Natural killer cell (primary cell): ENCODE results near the gene TNNT2. TPM values are rescaled to one million over a fixed set of nuclear protein-coding genes. Genes with fewer than 3 reads are reported as not detected.

Experiments used
- ATAC-seq, 3 donors: fragments of 150-1000 bp in 2 of 3; fragments of 200-7000 bp in 1 of 3; cut with Tn5 transposase; 1 replicate in 1 of 3; 2 replicates in 2 of 3; pipeline ENCODE4 v1.10.0; 2021; ENCODE audit warnings: mild to moderate bottlenecking in 2 of 3, moderate library complexity in 2 of 3
- DNase-seq, 2 donors: peaks; one replicate each; pipeline versions ENCODE4 v3.0.0 to v3.0.0-alpha.2; 2013 to 2021; ENCODE audit warnings: mixed read lengths in 1 of 2
- H3K27ac ChIP-seq: one replicate; pipeline ENCODE4 v1.5.1; 2013; ENCODE audit warnings: mild to moderate bottlenecking, low read length
- H3K27me3 ChIP-seq: one replicate; pipeline ENCODE4 v1.6.1; 2013; ENCODE audit warnings: low read length; ENCODE audit not compliant: control insufficient read depth, insufficient read depth
- H3K36me3 ChIP-seq: one replicate; pipeline ENCODE4 v1.6.1; 2013; ENCODE audit warnings: low read length; ENCODE audit not compliant: control insufficient read depth, insufficient read depth
- H3K4me1 ChIP-seq: one replicate; pipeline ENCODE4 v1.6.1; 2013; ENCODE audit warnings: low read length; ENCODE audit not compliant: control insufficient read depth, insufficient read depth
- H3K4me3 ChIP-seq: one replicate; pipeline ENCODE4 v1.5.1; 2013; ENCODE audit warnings: low read length
- H3K9me3 ChIP-seq: one replicate; pipeline ENCODE4 v1.6.1; 2013; ENCODE audit warnings: low read length; ENCODE audit not compliant: control insufficient read depth, insufficient read depth
- H3K27ac Mint-ChIP-seq, 2 donors: one replicate each; pipeline ENCODE4 v1.8.0; 2022; ENCODE audit warnings: mild to moderate bottlenecking in 2 of 2, mixed read lengths in 2 of 2, moderate library complexity in 1 of 2
- H3K27me3 Mint-ChIP-seq, 2 donors: one replicate each; pipeline ENCODE4 v1.8.0; 2022; ENCODE audit warnings: low read depth in 2 of 2, mixed read lengths in 2 of 2
- H3K36me3 Mint-ChIP-seq: one replicate; pipeline ENCODE4 v1.8.0; 2022; ENCODE audit warnings: mixed read lengths
- H3K4me1 Mint-ChIP-seq, 2 donors: one replicate each; pipeline ENCODE4 v1.8.0; 2022; ENCODE audit warnings: mixed read lengths in 2 of 2
- H3K4me3 Mint-ChIP-seq: one replicate; pipeline ENCODE4 v1.8.0; 2022; ENCODE audit warnings: mild to moderate bottlenecking, moderate library complexity, mixed read lengths
- H3K9me3 Mint-ChIP-seq, 2 donors: one replicate each; pipeline ENCODE4 v1.8.0; 2022; ENCODE audit warnings: mixed read lengths in 2 of 2
- WGBS: methylation state at CpG from one replicate; pipeline ENCODE4 v1.1.7; 2013; ENCODE audit warnings: missing lambda C conversion rate; ENCODE audit not compliant: insufficient coverage; 5-methylcytosine and 5-hydroxymethylcytosine counted together
- intact Hi-C: fragments of 100-400 bp; cut with micrococcal nuclease; formaldehyde crosslinking; loops from one replicate; pipeline ENCODE4 v1.14.2; 2022
- total RNA-seq, 4 donors: library from RNA; stranded (reverse); fragments of 120-200 nt in 1 of 4; gene quantifications; one replicate each; pipeline versions ENCODE4 v1.2.3 to v1.2.4, GENCODE V29; 2013 to 2022
- TF ChIP-seq, protein P1 (sequence below): fragments of 200-600 bp; IDR thresholded peaks from one replicate; pipeline ENCODE4 v1.8.0; 2022; ENCODE audit warnings: antibody characterized with exemption

Gene TNNT2
- total RNA-seq: not detected
- not detected for total RNA-seq (2013)

DNA sequence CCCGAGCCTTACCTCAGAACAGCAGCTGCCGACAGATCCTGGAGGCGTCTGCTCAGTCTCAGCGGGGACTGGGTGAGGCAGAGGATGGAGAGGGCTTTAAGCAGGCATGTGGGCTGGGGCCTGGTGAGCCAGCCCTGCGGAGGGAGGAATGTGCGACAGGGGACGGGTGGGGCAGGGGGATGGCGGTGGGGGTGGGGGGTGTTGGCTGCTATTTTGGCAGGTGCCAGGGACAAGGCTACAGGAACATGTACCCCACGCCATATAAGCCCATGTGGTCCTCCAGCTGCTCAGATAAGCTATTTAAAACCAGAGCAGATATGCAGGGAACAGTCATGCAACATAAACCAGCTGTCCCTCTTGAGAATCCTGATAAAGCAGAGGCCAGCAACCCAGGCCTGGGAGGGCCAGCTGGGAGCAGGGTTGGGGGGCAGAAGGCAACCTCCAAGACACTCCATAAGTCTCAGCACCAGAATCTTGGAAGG lies at the start of gene TNNT2:
TSS of gene TNNT2 (minus strand) at position 70 of the 482 bp plus-strand sequence. CDS start 4,426 bp downstream, outside the sequence.
- no peaks in the 10 kb centered on the region for H3K9me3 ChIP-seq
- DNase-seq (no peak), ATAC-seq (no peak)
- H3K36me3 ChIP-seq: no peaks in the 10 kb centered on the region
- TF ChIP-seq, protein P1, sequence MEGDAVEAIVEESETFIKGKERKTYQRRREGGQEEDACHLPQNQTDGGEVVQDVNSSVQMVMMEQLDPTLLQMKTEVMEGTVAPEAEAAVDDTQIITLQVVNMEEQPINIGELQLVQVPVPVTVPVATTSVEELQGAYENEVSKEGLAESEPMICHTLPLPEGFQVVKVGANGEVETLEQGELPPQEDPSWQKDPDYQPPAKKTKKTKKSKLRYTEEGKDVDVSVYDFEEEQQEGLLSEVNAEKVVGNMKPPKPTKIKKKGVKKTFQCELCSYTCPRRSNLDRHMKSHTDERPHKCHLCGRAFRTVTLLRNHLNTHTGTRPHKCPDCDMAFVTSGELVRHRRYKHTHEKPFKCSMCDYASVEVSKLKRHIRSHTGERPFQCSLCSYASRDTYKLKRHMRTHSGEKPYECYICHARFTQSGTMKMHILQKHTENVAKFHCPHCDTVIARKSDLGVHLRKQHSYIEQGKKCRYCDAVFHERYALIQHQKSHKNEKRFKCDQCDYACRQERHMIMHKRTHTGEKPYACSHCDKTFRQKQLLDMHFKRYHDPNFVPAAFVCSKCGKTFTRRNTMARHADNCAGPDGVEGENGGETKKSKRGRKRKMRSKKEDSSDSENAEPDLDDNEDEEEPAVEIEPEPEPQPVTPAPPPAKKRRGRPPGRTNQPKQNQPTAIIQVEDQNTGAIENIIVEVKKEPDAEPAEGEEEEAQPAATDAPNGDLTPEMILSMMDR: no peak
- no peak within 1 kb of the TSS for H3K4me3 ChIP-seq
- no peak within 1 kb of the TSS for H3K27ac ChIP-seq
- intact Hi-C loops: no loop called here
- peaks cover 2% of the 10 kb centered on the region for H3K27me3 ChIP-seq
- no peak within 1 kb of the TSS for H3K4me3 Mint-ChIP-seq
- no peaks in the 10 kb centered on the region for H3K36me3 Mint-ChIP-seq
- no peaks in the 10 kb centered on the region for H3K9me3 Mint-ChIP-seq
- H3K27ac Mint-ChIP-seq: no peak within 1 kb of the TSS
- peaks cover 0 to 8% of the 10 kb centered on the region in 2 donors for H3K27me3 Mint-ChIP-seq
- WGBS: 86% methylated on average over 7 of the region's 9 CpGs
- no peaks in the 10 kb centered on the region for H3K4me1 ChIP-seq
- no peaks in the 10 kb centered on the region for H3K4me1 Mint-ChIP-seq

GRCh38 chr1:201426479-201427310 lies 49.2 kb upstream of the TNNT2 start:
- DNase-seq: no peak
- Mint-ChIP-seq H3K27ac (no peak overlapping the region), H3K27me3 (peaks cover 13 to 15% of the 10 kb centered on the region in 2 donors), H3K36me3 (no peaks in the 10 kb centered on the region), H3K4me1 (peaks cover 4 to 22% of the 10 kb centered on the region in 2 donors), H3K4me3 (no peak overlapping the region), H3K9me3 (no peaks in the 10 kb centered on the region)
- no peaks in the 10 kb centered on the region for H3K27me3 ChIP-seq
- 28% methylated on average over 12 of the region's 15 CpGs for WGBS
- no peak overlapping the region for H3K4me3 ChIP-seq
- peaks cover 17% of the 10 kb centered on the region for H3K4me1 ChIP-seq
- H3K27ac ChIP-seq: no peak overlapping the region
- intact Hi-C loops: no loop called here
- ATAC-seq: peak in 2 of 3 donors; percentile 72
- H3K9me3 ChIP-seq: no peaks in the 10 kb centered on the region
- TF ChIP-seq, protein P1: no peak
- H3K36me3 ChIP-seq: no peaks in the 10 kb centered on the region

DNA sequence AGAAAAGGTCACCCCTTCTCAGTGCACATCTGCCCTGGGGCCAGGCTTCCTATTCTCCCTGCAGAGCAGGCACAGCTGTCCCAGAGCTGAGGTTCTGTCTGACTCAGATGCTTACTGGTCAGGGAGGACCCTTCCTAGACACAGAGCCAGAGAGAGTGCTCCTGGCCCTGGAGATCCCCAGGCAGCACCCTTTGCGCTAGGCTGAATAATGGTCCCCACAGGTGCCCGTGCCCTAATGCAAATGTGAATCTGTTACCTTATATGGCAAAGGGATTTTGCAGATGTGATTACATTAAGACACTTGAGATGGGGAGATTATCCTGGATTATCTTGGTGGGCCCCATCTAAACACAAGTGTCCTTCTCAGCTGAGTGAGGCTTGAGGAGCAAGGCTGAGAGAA lies 46.7 kb upstream of the TNNT2 start:
- Histone ChIP-seq H3K27me3 (no peaks in the 10 kb centered on the region), H3K36me3 (no peaks in the 10 kb centered on the region), H3K27ac (no peak overlapping the region), H3K4me1 (peaks cover 17% of the 10 kb centered on the region), H3K4me3 (no peak overlapping the region), H3K9me3 (no peaks in the 10 kb centered on the region)
- TF ChIP-seq, protein P1: no peak
- Mint-ChIP-seq H3K9me3 (no peaks in the 10 kb centered on the region), H3K27ac (no peak overlapping the region), H3K27me3 (peaks cover 6 to 7% of the 10 kb centered on the region in 2 donors), H3K4me3 (no peak overlapping the region), H3K4me1 (peaks cover 4 to 22% of the 10 kb centered on the region in 2 donors), H3K36me3 (no peaks in the 10 kb centered on the region)
- no peak for DNase-seq
- no peak for ATAC-seq
- WGBS: 86% methylated on average over 2 of the region's 2 CpGs
- intact Hi-C loops: no loop called here
